ENCODE measurements around the gene STH. TPM values are rescaled to one million over a fixed set of nuclear protein-coding genes. Genes with fewer than 3 reads are reported as not detected.

STH gene
- total and polyA plus RNA-seq, 9 of the 15 experiments (the other 6 are each of a cell fraction or from before 2014, with no cell fraction given) = not detected

GRCh38 chr17:46030752-46031151 is 31.7 kb downstream of the STH start:
- 93% methylated on average over 2 of the region's 3 CpGs for WGBS (ENCODE audit: insufficient coverage, low coverage, missing lambda C conversion rate)
- Histone ChIP-seq H3K9ac (ENCODE audit: insufficient read depth in 1 of 2, low read depth in 2 of 2, low read length in 2 of 2) (no peak overlapping the region), H3K4me1 (replicated peaks in 1 of 2; ENCODE audit: control insufficient read depth in 2 of 2, insufficient read depth in 2 of 2, low read length in 2 of 2) (peaks cover 0 to 3% of the 10 kb centered on the region in 2 experiments; a peak in 2 of 5 replicates), H3K27me3 (ENCODE audit: control insufficient read depth in 2 of 2, insufficient read depth in 2 of 2, low read length in 2 of 2) (no peaks in the 10 kb centered on the region), H3K4me3 (no peak overlapping the region), H3K36me3 (ENCODE audit: control insufficient read depth, insufficient read depth, low read length) (peaks cover 80% of the 10 kb centered on the region), H3K79me2 (ENCODE audit: control insufficient read depth, insufficient read depth, low read length) (no peaks in the 10 kb centered on the region), H3K4me2 (ENCODE audit: insufficient read depth, low read length) (no peak overlapping the region), H4K20me1 (replicated peaks; ENCODE audit: control insufficient read depth, insufficient read depth, low read length) (no peaks in the 10 kb centered on the region), H2AFZ (ENCODE audit: low read depth, low read length) (no peak overlapping the region), H3K27ac (ENCODE audit: extremely low read depth, low read depth, low read length) (no peak overlapping the region), H3K9me3 (replicated peaks; ENCODE audit: control insufficient read depth, insufficient read depth, low read depth, low read length) (no peaks in the 10 kb centered on the region), H3K9me1 (ENCODE audit: control insufficient read depth, insufficient read depth, low read length) (no peaks in the 10 kb centered on the region)
- CTCF ChIA-PET (ENCODE audit: low intra/inter-chr PET ratio) = interaction anchor here (0.6 kb wide), 1 partner anchor 182 kb away, joined by 3 read pairs; no protein-coding TSS in a partner anchor
- in situ Hi-C loops (cut with MboI) = no loop called here
- POLR2A ChIA-PET = interaction anchor here (0.8 kb wide), 1 partner anchor 17 kb away, joined by 5 read pairs; no protein-coding TSS in a partner anchor
- intact Hi-C loops (cut with micrococcal nuclease) = no loop called here
- no peak for FAIRE-seq
- DNase-seq (ENCODE audit: extremely low read depth in 1 of 4, low spot score in 3 of 4) = no peak
- no peak for ATAC-seq
- no TSS peak for BruUV-seq (replicated peaks)
- TF ChIP-seq PRPF4 (IDR thresholded peaks at IDR 0.05; ENCODE audit: insufficient read depth, low read depth, low read length, poor library complexity, severe bottlenecking) (no peak), SUPT5H (IDR thresholded peaks at IDR 0.05) (0 out of 2 replicates have a peak, but pooled peaks have one; percentile 16), SMARCA4 (IDR thresholded peaks at IDR 0.05) (no peak), ETV5 (CRISPR knock-in tag; IDR thresholded peaks at IDR 0.05; ENCODE audit: low read depth) (no peak), GABPB2 (CRISPR knock-in tag; conservative IDR thresholded peaks at IDR 0.05) (no peak), RB1 (IDR thresholded peaks at IDR 0.05; ENCODE audit: low read depth) (no peak)
- TF ChIP-seq, protein P1, sequence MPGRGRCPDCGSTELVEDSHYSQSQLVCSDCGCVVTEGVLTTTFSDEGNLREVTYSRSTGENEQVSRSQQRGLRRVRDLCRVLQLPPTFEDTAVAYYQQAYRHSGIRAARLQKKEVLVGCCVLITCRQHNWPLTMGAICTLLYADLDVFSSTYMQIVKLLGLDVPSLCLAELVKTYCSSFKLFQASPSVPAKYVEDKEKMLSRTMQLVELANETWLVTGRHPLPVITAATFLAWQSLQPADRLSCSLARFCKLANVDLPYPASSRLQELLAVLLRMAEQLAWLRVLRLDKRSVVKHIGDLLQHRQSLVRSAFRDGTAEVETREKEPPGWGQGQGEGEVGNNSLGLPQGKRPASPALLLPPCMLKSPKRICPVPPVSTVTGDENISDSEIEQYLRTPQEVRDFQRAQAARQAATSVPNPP (IDR thresholded peaks at IDR 0.05; ENCODE audit: borderline replicate concordance, insufficient read depth, insufficient read length) = no peak

Data from K562 (cell line).